ENCODE measurements around the gene IFT81. TPM values are rescaled to one million over a fixed set of nuclear protein-coding genes. Genes with fewer than 3 reads are reported as not detected.
A peak's percentile ranks its signal among the peaks of the same experiment; 100 is the strongest.
"Not testable (repeated sequence)": the region's sequence is repeated elsewhere in the genome, so short reads cannot be mapped to it uniquely, and the experiment has no call there.

IFT81 gene
- polyA plus RNA-seq, 1 donor: 12.6 TPM

DNA sequence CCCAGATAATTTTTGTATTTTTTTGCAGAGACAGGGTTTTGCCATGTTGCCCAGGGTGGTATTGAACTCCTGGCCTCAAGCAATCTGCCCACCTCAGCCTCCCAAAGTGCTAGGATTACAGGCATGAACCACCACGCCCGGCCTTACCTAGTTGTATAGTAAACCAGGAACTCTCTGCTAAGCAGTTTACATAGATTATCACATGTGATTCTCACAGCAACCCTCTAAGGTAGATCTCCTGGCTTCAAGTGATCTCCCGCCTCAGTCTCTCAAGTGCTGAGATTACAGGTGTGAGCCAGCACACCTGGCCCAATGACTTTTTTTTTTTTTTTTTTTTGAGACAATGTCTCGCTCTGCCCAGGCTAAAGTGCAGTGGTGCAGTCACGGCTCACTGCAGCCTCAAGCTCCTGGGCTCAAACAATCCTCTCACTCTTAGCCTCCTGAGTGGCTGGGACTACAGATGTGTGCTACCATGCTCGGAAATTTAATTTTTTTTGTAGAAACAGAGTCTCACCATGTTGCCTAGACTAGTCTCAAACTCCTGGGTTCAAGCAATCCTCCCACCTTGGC is 130.9 kb downstream of the IFT81 start:
- WGBS (ENCODE audit: insufficient coverage, low lambda C conversion rate): no CpG with 5 or more reads among the region's 6 CpGs
- peak overlapping the region; percentile 13 for H3K27ac ChIP-seq (ENCODE audit: low read length)
- no peaks in the 10 kb centered on the region for H3K9me3 ChIP-seq (ENCODE audit: control insufficient read depth, low read depth, low read length)
- DNase-seq: peak; percentile 52 to 74
- H3K27me3 ChIP-seq (ENCODE audit: control insufficient read depth, insufficient read depth, low read length): no peaks in the 10 kb centered on the region
- no peaks in the 10 kb centered on the region for H3K36me3 ChIP-seq (ENCODE audit: control insufficient read depth, insufficient read depth, low read length)
- H3K4me1 ChIP-seq (ENCODE audit: control insufficient read depth, insufficient read depth, low read length): peaks cover 14% of the 10 kb centered on the region
- H3K4me3 ChIP-seq (ENCODE audit: low read length): no peak overlapping the region

DNA sequence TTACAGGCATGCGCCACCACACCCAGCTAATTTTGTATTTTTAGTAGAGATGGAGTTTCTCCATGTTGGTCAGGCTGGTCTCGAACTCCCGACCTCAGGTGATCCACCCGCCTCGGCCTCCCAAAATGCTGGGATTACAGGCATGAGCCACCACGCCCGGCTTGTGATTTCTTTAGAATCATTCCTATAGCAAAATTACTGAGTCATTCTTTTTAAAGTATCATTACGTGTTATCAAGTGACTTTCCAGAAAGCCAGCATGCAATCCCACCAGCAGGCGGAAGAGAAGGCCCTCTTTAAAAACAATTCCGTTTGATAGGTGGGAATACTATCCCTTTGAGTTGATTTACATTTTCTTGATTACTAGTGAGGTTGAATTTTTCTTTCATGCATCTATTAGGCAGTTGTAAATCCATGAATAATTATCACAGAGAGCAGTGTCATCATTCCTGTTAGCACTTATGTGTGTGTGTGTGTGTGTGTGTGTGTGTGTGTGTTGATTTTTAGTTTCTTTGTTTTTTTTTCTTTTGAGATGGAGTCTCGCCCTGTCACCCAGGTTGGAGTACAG is 131.8 kb downstream of the IFT81 start:
- H3K4me3 ChIP-seq (ENCODE audit: low read length); DNase-seq; H3K27ac ChIP-seq (ENCODE audit: low read length); H3K9me3 ChIP-seq (ENCODE audit: control insufficient read depth, low read depth, low read length); H3K4me1 ChIP-seq (ENCODE audit: control insufficient read depth, insufficient read depth, low read length); H3K27me3 ChIP-seq (ENCODE audit: control insufficient read depth, insufficient read depth, low read length); H3K36me3 ChIP-seq (ENCODE audit: control insufficient read depth, insufficient read depth, low read length): not testable (repeated sequence)
- WGBS (ENCODE audit: insufficient coverage, low lambda C conversion rate): no CpG with 5 or more reads among the region's 11 CpGs

DNA sequence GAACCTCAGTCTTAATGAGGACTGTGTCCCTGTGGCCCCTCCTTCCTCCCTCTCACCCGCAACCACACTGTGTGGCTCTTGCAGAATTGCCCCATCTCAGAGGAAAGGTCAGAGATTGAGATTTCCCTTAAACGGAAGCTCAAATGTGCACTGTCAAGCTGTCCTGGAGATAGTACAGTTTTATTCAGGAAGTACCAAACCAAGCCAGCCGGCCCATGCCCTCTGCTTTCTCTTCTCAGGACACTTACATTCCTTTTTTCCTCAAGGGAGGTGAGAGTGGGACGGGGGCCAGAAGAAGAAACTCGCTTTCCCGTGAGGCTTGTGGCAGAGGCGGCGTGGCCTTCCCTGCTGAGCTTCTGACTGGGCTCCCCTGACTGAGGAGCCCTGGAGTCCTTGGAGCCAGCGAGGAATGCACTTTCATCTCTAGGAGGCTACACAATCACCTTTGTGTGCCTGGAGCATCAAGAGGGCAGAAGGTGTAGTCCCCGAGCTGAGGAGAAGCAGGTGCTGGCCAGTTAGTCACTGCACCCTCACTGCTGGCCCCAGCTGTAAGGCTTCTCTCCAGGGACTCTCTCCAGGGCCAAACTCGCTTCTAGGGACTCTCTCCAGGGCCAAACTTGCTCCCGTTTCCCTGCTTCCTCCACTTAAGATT is 132.7 kb downstream of the IFT81 start:
- no peak overlapping the region for H3K4me3 ChIP-seq (ENCODE audit: low read length)
- DNase-seq: peak; percentile 64 to 83
- WGBS (ENCODE audit: insufficient coverage, low lambda C conversion rate): 80% methylated on average over 1 of the region's 12 CpGs

DNA sequence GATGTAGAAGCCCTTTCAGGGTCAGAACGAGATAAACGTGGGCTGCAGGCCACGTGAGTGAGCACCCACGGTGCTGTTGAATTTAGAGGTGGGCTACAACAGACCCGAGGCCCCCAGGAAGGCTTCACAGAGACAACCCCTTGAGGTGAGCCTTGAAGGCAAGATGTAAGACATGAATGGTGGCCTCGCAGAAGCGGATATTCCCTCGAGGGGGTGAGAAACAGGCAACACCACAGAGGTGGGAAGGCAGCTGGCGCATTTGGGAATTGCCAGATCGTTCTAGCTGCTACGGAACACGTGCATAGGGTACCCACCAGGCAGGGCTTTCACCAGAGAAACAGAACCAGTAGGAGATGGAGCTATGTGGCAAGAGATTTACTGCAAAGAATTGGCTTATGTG is 134.3 kb downstream of the IFT81 start:
- Histone ChIP-seq H3K4me1 (ENCODE audit: control insufficient read depth, insufficient read depth, low read length) (peaks cover 5% of the 10 kb centered on the region), H3K27ac (ENCODE audit: low read length) (no peak overlapping the region), H3K27me3 (ENCODE audit: control insufficient read depth, insufficient read depth, low read length) (no peaks in the 10 kb centered on the region), H3K9me3 (ENCODE audit: control insufficient read depth, low read depth, low read length) (no peaks in the 10 kb centered on the region), H3K4me3 (ENCODE audit: low read length) (no peak overlapping the region), H3K36me3 (ENCODE audit: control insufficient read depth, insufficient read depth, low read length) (no peaks in the 10 kb centered on the region)
- DNase-seq: no peak
- 95% methylated on average over 4 of the region's 12 CpGs for WGBS (ENCODE audit: insufficient coverage, low lambda C conversion rate)

More for the DNA sequence above, 132.7 kb downstream of the IFT81 start:
- H3K9me3 ChIP-seq (ENCODE audit: control insufficient read depth, low read depth, low read length): no peaks in the 10 kb centered on the region
- peak overlapping the region; percentile 79 for H3K27ac ChIP-seq (ENCODE audit: low read length)
- H3K36me3 ChIP-seq (ENCODE audit: control insufficient read depth, insufficient read depth, low read length): no peaks in the 10 kb centered on the region
- H3K27me3 ChIP-seq (ENCODE audit: control insufficient read depth, insufficient read depth, low read length): no peaks in the 10 kb centered on the region
- H3K4me1 ChIP-seq (ENCODE audit: control insufficient read depth, insufficient read depth, low read length): peaks cover 5% of the 10 kb centered on the region

DNA sequence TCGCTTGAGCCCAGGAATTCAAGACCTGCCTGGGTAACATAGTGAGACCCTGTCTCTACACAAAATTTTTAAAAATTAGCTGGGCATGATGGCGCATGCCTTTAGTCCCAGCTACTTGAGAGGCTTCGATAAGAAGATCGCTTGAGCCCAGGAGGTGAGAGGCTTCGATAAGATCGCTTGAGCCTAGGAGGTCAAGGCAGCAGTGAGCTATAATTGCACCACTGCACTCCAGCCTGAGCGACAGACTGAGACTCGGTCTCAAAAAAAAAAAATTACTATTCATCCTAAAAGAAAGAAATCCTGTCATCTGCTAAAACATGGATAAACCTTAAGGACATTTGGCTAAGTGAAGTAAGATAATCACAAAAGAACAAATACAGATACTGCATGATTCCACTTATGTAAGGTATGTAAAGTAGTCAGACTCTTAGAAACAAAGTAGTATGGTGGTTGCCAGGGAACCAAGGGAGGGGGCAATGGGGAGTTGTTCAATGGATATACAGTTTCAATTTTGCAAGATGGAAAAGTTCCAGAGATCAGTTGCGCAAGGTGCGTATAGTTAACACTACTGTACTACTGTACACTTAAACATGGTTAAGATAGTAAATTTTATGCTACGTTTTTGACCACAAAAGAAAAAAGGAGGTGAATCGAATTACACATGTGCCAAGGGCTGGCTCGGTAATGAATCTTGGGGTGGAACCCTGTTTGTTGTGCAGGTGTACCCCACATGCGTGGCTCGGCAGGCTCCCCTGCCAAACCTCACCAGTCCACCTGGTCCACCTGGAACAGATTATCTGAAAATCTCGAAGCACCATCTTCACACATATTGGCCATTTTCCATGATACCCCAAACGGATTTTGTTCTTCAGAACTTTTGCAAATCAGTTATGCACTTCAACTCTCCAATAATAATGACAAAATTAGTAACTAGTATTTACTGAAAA is 138.6 kb downstream of the IFT81 start:
- 73% methylated on average over 3 of the region's 17 CpGs for WGBS (ENCODE audit: insufficient coverage, low lambda C conversion rate)
- peak in 1 of 2 donors; percentile 55 for DNase-seq
- Histone ChIP-seq H3K4me3 (ENCODE audit: low read length) (no peak overlapping the region), H3K27me3 (ENCODE audit: control insufficient read depth, insufficient read depth, low read length) (no peaks in the 10 kb centered on the region), H3K9me3 (ENCODE audit: control insufficient read depth, low read depth, low read length) (no peaks in the 10 kb centered on the region), H3K4me1 (ENCODE audit: control insufficient read depth, insufficient read depth, low read length) (no peaks in the 10 kb centered on the region), H3K27ac (ENCODE audit: low read length) (no peak overlapping the region), H3K36me3 (ENCODE audit: control insufficient read depth, insufficient read depth, low read length) (no peaks in the 10 kb centered on the region)

DNA sequence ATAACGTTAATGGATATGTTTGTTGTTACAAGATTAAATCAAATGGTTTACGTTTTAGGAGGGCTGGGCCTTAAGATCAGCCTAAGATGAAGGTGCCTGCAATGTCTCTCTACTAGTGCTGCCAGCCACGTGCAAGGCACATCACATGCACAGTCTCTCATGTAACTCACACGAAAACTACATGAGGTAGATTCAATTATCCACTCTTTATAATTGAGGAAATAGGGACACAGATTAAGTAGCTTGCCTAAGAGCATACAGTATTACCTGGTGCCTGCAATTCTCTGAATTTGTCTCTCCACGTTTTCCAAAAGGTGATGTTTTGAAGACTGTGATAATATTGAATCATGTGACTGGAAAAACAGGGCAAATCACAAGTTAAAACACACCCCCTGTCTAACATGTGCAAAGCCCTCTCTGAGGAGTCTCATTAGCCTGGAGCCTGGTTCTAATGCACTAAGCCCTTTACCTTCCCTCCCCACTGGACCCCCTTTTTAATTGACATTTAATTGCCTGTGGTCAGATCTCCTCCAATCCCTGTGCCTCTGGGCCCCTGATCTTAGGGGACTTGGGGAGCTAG is 142.3 kb downstream of the IFT81 start:
- Histone ChIP-seq H3K27me3 (ENCODE audit: control insufficient read depth, insufficient read depth, low read length) (no peaks in the 10 kb centered on the region), H3K9me3 (ENCODE audit: control insufficient read depth, low read depth, low read length) (no peaks in the 10 kb centered on the region), H3K4me3 (ENCODE audit: low read length) (no peak overlapping the region), H3K36me3 (ENCODE audit: control insufficient read depth, insufficient read depth, low read length) (no peaks in the 10 kb centered on the region), H3K4me1 (ENCODE audit: control insufficient read depth, insufficient read depth, low read length) (peaks cover 17% of the 10 kb centered on the region), H3K27ac (ENCODE audit: low read length) (peak overlapping the region; percentile 36)
- no CpG with 5 or more reads among the region's 5 CpGs for WGBS (ENCODE audit: insufficient coverage, low lambda C conversion rate)
- no peak for DNase-seq

DNA sequence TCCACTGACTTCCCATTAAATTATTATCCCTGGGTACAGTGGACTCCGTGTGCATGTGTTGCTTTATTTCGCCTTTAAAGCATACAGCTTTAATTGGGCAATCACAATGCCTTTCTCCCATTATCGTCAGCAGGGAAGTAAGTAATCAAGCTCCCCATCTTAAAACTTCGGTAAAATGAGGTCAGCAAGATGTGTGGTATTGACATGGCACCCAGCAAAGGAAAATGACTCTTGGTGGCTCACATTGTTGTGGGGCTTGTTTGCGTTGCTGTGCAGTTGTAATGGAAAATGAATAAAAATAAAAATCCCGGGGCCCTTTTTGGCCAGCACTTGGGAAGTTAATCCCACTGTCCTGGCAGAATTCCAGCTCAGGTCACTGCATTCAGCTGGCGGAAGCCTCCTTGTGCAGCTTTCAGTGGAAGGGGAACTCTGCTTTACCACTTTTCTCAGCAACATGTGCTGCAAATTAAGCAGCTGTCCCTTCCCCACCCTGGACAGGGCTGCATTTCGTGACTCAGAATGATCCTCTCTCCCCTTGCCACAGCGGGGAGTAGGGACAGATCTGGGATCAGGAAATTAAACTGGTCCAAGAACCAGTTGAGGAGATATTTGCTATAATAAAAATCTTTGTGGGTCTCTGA is 142.9 kb downstream of the IFT81 start:
- peak overlapping the region; percentile 36 for H3K27ac ChIP-seq (ENCODE audit: low read length)
- H3K9me3 ChIP-seq (ENCODE audit: control insufficient read depth, low read depth, low read length): no peaks in the 10 kb centered on the region
- no CpG with 5 or more reads among the region's 9 CpGs for WGBS (ENCODE audit: insufficient coverage, low lambda C conversion rate)
- H3K27me3 ChIP-seq (ENCODE audit: control insufficient read depth, insufficient read depth, low read length): no peaks in the 10 kb centered on the region
- H3K4me1 ChIP-seq (ENCODE audit: control insufficient read depth, insufficient read depth, low read length): peaks cover 17% of the 10 kb centered on the region
- DNase-seq: peak in 1 of 2 donors; percentile 47
- H3K4me3 ChIP-seq (ENCODE audit: low read length): no peak overlapping the region
- no peaks in the 10 kb centered on the region for H3K36me3 ChIP-seq (ENCODE audit: control insufficient read depth, insufficient read depth, low read length)

Other genes with a start within 250 kb of the IFT81 start
- 24.3 TPM for gene GLTP, start 243.8 kb upstream of the IFT81 start, polyA plus RNA-seq
- 27.7 TPM for gene TCHP, start 224.1 kb upstream of the IFT81 start, polyA plus RNA-seq
- gene GIT2, start 128.0 kb upstream of the IFT81 start, polyA plus RNA-seq: 39.7 TPM
- 29.3 TPM for gene ANKRD13A, start 124.9 kb upstream of the IFT81 start, polyA plus RNA-seq
- gene C12orf76, start 75.8 kb upstream of the IFT81 start, polyA plus RNA-seq: 36.1 TPM
- 144 TPM for gene ATP2A2, start 156.9 kb downstream of the IFT81 start, polyA plus RNA-seq